T-helper 17 cell (primary cell): ENCODE data around the gene APLP2. TPM values are rescaled to one million over a fixed set of nuclear protein-coding genes. Genes with fewer than 3 reads are reported as not detected.
"Not testable (repeated sequence)": the region's sequence is repeated elsewhere in the genome, so short reads cannot be mapped to it uniquely, and the experiment has no call there.

Source experiments
- ATAC-seq: fragments of 150-1000 bp; cut with Tn5 transposase; 2 replicates; pipeline ENCODE4 v1.10.0; 2021; ENCODE audit warnings: mild to moderate bottlenecking, moderate library complexity
- DNase-seq, 3 donors: peaks; one replicate each; pipeline versions ENCODE4 v3.0.0 to v3.0.0-alpha.2; 2020 to 2021
- H3K9me3 ChIP-seq: one replicate; pipeline ENCODE4 v1.7.0; 2013; ENCODE audit warnings: low read length, mild to moderate bottlenecking; ENCODE audit not compliant: control insufficient read depth, poor library complexity, severe bottlenecking
- H3K27ac Mint-ChIP-seq: one replicate; pipeline ENCODE4 v1.8.0; 2022; ENCODE audit warnings: mild to moderate bottlenecking, moderate library complexity, mixed read lengths
- H3K27me3 Mint-ChIP-seq: one replicate; pipeline ENCODE4 v1.8.0; 2022; ENCODE audit warnings: mixed read lengths
- H3K36me3 Mint-ChIP-seq: one replicate; pipeline ENCODE4 v1.8.0; 2022; ENCODE audit warnings: low read depth, mixed read lengths
- H3K4me1 Mint-ChIP-seq: one replicate; pipeline ENCODE4 v1.8.0; 2022; ENCODE audit warnings: mild to moderate bottlenecking, mixed read lengths
- H3K4me3 Mint-ChIP-seq: one replicate; pipeline ENCODE4 v1.8.0; 2022; ENCODE audit warnings: mild to moderate bottlenecking, moderate library complexity, mixed read lengths
- total RNA-seq, 4 donors: library from RNA in 2 of 4; stranded (reverse) in 2 of 4; gene quantifications; one replicate each; pipeline ENCODE4 v1.2.3 and lab custom pipeline; 2022 to 2026

The APLP2 gene
- total RNA-seq, 2 donors from 2014 or later, result 37.7 to 44.4 TPM

- no peaks in the 10 kb centered on the region for H3K9me3 ChIP-seq
- Mint-ChIP-seq H3K27ac (no peak overlapping the region), H3K27me3 (no peaks in the 10 kb centered on the region), H3K36me3 (no peaks in the 10 kb centered on the region), H3K4me3 (no peak overlapping the region), H3K4me1 (peaks cover 8% of the 10 kb centered on the region)
- ATAC-seq (no peak), DNase-seq (no peak)
Observed at GRCh38 chr11:130100381-130101095, 30.8 kb downstream of the APLP2 start.

- DNase-seq, result no peak
Observed at GRCh38 chr11:130101661-130102060, 32.0 kb downstream of the APLP2 start.

GRCh38 chr11:130102301-130103249, 32.9 kb downstream of the APLP2 start:
- H3K27ac Mint-ChIP-seq, result no peak overlapping the region
- H3K9me3 ChIP-seq, result no peaks in the 10 kb centered on the region
- H3K4me1 Mint-ChIP-seq, result peaks cover 4% of the 10 kb centered on the region
- no peak for ATAC-seq
- H3K4me3 Mint-ChIP-seq, result no peak overlapping the region
- no peak for DNase-seq
- H3K27me3 Mint-ChIP-seq, result no peaks in the 10 kb centered on the region
- H3K36me3 Mint-ChIP-seq, result peaks cover 2% of the 10 kb centered on the region

More at GRCh38 chr11:130101661-130102060, 32.0 kb downstream of the APLP2 start:
- Mint-ChIP-seq H3K4me3 (no peak overlapping the region), H3K36me3 (peaks cover 2% of the 10 kb centered on the region), H3K27me3 (no peaks in the 10 kb centered on the region), H3K27ac (no peak overlapping the region), H3K4me1 (peaks cover 4% of the 10 kb centered on the region)
- no peaks in the 10 kb centered on the region for H3K9me3 ChIP-seq
- ATAC-seq, result no peak

- H3K36me3 Mint-ChIP-seq, result peaks cover 2% of the 10 kb centered on the region
- no peak overlapping the region for H3K4me3 Mint-ChIP-seq
- H3K27ac Mint-ChIP-seq, result no peak overlapping the region
- peaks cover 4% of the 10 kb centered on the region for H3K4me1 Mint-ChIP-seq
- no peaks in the 10 kb centered on the region for H3K27me3 Mint-ChIP-seq
- no peaks in the 10 kb centered on the region for H3K9me3 ChIP-seq
- DNase-seq, result no peak
- no peak for ATAC-seq
Observed at GRCh38 chr11:130103296-130103814, 33.7 kb downstream of the APLP2 start.

- H3K27ac Mint-ChIP-seq, result no peak overlapping the region
- no peaks in the 10 kb centered on the region for H3K9me3 ChIP-seq
- ATAC-seq (no peak), DNase-seq (no peak)
- peaks cover 2% of the 10 kb centered on the region for H3K4me1 Mint-ChIP-seq
- H3K27me3 Mint-ChIP-seq, result no peaks in the 10 kb centered on the region
- peaks cover 7% of the 10 kb centered on the region for H3K36me3 Mint-ChIP-seq
- H3K4me3 Mint-ChIP-seq, result no peak overlapping the region
Observed at GRCh38 chr11:130106381-130106780, 36.7 kb downstream of the APLP2 start.

- not testable (repeated sequence) for H3K9me3 ChIP-seq, ATAC-seq, H3K27me3 Mint-ChIP-seq, H3K4me1 Mint-ChIP-seq, H3K27ac Mint-ChIP-seq, H3K4me3 Mint-ChIP-seq, DNase-seq, H3K36me3 Mint-ChIP-seq
Observed at GRCh38 chr11:130108671-130109070, 39.0 kb downstream of the APLP2 start.

- Mint-ChIP-seq H3K27me3 (no peaks in the 10 kb centered on the region), H3K4me3 (no peak overlapping the region), H3K36me3 (peaks cover 10% of the 10 kb centered on the region), H3K27ac (no peak overlapping the region), H3K4me1 (peaks cover 5% of the 10 kb centered on the region)
- DNase-seq (no peak), ATAC-seq (no peak)
- H3K9me3 ChIP-seq, result no peaks in the 10 kb centered on the region
Observed at GRCh38 chr11:130109386-130109785, 39.7 kb downstream of the APLP2 start.

GRCh38 chr11:130110339-130111108, 40.8 kb downstream of the APLP2 start:
- DNase-seq (no peak), ATAC-seq (no peak)
- Mint-ChIP-seq H3K4me1 (peaks cover 5% of the 10 kb centered on the region), H3K36me3 (peaks cover 10% of the 10 kb centered on the region), H3K4me3 (no peak overlapping the region), H3K27ac (no peak overlapping the region), H3K27me3 (no peaks in the 10 kb centered on the region)
- no peaks in the 10 kb centered on the region for H3K9me3 ChIP-seq

GRCh38 chr11:130112071-130112830, 42.6 kb downstream of the APLP2 start:
- ATAC-seq, result no peak
- H3K9me3 ChIP-seq, result no peaks in the 10 kb centered on the region
- H3K4me1 Mint-ChIP-seq, result peaks cover 5% of the 10 kb centered on the region
- no peak for DNase-seq
- no peaks in the 10 kb centered on the region for H3K27me3 Mint-ChIP-seq
- H3K36me3 Mint-ChIP-seq, result peaks cover 8% of the 10 kb centered on the region
- no peak overlapping the region for H3K27ac Mint-ChIP-seq
- H3K4me3 Mint-ChIP-seq, result no peak overlapping the region

- Mint-ChIP-seq H3K27ac (no peak overlapping the region), H3K4me3 (no peak overlapping the region), H3K27me3 (peaks cover 3% of the 10 kb centered on the region), H3K36me3 (peaks cover 8% of the 10 kb centered on the region), H3K4me1 (peaks cover 15% of the 10 kb centered on the region)
- no peak for DNase-seq
- ATAC-seq, result no peak
- no peaks in the 10 kb centered on the region for H3K9me3 ChIP-seq
Observed at GRCh38 chr11:130114281-130114680, 44.6 kb downstream of the APLP2 start.

GRCh38 chr11:130114726-130115125, 45.0 kb downstream of the APLP2 start:
- H3K27ac Mint-ChIP-seq, result no peak overlapping the region
- H3K27me3 Mint-ChIP-seq, result peaks cover 7% of the 10 kb centered on the region
- no peak for ATAC-seq
- peaks cover 20% of the 10 kb centered on the region for H3K4me1 Mint-ChIP-seq
- DNase-seq, result no peak
- H3K9me3 ChIP-seq, result no peaks in the 10 kb centered on the region
- H3K36me3 Mint-ChIP-seq, result peaks cover 8% of the 10 kb centered on the region
- H3K4me3 Mint-ChIP-seq, result no peak overlapping the region

- H3K4me3 Mint-ChIP-seq, result no peak overlapping the region
- peaks cover 6% of the 10 kb centered on the region for H3K36me3 Mint-ChIP-seq
- peaks cover 22% of the 10 kb centered on the region for H3K4me1 Mint-ChIP-seq
- DNase-seq (no peak), ATAC-seq (no peak)
- H3K9me3 ChIP-seq, result no peaks in the 10 kb centered on the region
- peaks cover 12% of the 10 kb centered on the region for H3K27me3 Mint-ChIP-seq
- no peak overlapping the region for H3K27ac Mint-ChIP-seq
Observed at GRCh38 chr11:130115218-130115617, 45.5 kb downstream of the APLP2 start.
